Measurements from ENCODE around the gene C6orf132.

DNA sequence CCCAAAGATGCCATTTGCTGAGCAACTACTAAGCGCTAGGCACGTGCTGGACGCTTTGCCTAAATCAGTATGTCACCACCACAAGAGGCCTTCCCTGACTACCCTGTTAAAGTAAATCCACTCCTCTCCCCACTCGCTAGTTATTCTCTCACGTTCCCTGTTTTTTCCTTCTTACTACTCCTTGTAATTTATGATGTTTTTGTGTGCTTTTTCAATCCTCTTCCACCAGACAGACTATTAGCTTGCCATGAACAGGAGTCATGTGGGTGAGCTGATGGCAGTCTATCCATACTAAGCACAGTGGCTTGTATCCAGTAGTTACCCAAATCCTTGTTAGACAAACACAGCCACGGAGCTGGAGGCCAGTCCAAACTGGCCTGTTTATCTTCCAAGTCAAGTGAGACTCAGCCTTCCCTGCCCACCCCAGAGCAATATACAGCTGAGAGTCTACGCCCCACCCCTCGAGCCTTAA, 41.2 kb downstream of the C6orf132 start:
- TF ChIP-seq, protein P1, sequence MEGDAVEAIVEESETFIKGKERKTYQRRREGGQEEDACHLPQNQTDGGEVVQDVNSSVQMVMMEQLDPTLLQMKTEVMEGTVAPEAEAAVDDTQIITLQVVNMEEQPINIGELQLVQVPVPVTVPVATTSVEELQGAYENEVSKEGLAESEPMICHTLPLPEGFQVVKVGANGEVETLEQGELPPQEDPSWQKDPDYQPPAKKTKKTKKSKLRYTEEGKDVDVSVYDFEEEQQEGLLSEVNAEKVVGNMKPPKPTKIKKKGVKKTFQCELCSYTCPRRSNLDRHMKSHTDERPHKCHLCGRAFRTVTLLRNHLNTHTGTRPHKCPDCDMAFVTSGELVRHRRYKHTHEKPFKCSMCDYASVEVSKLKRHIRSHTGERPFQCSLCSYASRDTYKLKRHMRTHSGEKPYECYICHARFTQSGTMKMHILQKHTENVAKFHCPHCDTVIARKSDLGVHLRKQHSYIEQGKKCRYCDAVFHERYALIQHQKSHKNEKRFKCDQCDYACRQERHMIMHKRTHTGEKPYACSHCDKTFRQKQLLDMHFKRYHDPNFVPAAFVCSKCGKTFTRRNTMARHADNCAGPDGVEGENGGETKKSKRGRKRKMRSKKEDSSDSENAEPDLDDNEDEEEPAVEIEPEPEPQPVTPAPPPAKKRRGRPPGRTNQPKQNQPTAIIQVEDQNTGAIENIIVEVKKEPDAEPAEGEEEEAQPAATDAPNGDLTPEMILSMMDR (IDR thresholded peaks at IDR 0.05): no peak
- TF ChIP-seq POLR2AphosphoS5 (IDR thresholded peaks at IDR 0.05): no peak
- no peak for TF ChIP-seq EP300 (IDR thresholded peaks at IDR 0.05)
- no peak for TF ChIP-seq POLR2A (IDR thresholded peaks at IDR 0.05; ENCODE audit: low read depth)

Data from esophagus muscularis mucosa (tissue), 4 donors.